ENCODE measurements around the gene TMEM38B.
"Not testable (repeated sequence)": the region's sequence is repeated elsewhere in the genome, so short reads cannot be mapped to it uniquely, and the experiment has no call there.

TMEM38B gene

DNA sequence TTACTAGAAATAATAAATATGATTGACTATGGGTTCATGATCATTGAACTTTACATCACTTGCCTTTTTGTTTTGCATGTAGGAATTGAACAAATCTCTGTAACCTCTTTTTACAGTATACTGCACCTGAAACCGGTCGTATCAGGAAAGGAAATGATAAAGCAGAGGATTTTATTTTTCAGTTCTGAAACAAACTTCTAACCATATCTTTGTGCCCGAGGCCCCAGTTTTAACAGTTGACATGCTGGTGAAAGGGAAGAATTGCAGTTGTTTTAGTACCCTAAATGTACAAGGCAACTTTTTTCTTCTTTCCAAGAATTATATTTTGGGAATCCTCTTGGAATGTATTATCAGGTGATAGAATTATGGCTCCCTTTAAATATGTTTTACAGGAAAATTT, 27.8 kb downstream of the TMEM38B start:
- DNase-seq (ENCODE audit: low read depth) = no peak

GRCh38 chr9:105725370-105725769, 31.0 kb downstream of the TMEM38B start:
- DNase-seq (ENCODE audit: low read depth) = no peak

DNA sequence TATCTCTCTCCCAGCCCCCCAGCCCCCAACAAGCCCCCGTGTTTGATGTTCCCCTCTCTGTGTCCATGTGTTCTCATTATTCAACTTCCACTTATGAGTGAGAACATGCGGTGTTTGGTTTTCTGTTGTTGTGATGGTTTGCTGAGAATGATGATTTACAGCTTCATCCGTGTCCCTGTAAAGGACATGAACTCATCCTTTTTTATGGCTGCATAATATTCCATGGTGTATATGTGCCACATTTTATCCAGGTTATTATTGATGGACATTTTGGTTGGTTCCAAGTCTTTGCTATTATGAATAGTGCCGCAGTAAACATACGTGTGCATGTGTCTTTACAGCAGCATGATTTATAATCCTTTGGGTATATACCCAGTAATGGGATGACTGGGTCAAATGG, 33.9 kb downstream of the TMEM38B start:
- DNase-seq (ENCODE audit: low read depth) = not testable (repeated sequence)

GRCh38 chr9:105731420-105731819, 37.1 kb downstream of the TMEM38B start:
- not testable (repeated sequence) for DNase-seq (ENCODE audit: low read depth)

- no peak for DNase-seq (ENCODE audit: low read depth)
These were observed 41.0 kb downstream of the TMEM38B start for GRCh38 chr9:105735366-105735765.

DNA sequence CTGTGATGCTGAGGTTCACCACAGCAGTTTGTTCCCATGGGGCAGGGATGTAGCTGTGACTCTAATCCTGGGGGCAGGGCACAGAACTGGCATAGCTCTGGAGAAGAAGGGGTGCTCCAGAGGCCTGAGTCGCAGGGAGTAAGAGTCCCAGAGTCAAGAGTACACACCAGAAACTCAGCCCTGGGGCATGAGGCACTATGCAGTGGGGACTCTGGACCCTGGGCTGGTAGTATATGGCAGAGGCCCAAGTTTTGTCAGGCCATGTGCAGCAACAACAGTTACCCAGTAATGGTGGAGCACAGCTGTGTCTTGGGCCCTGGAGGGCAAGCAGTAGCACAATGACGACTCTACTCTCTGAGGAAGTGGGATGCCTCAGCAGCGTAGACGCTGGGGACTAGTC, 42.9 kb downstream of the TMEM38B start:
- no peak for DNase-seq (ENCODE audit: low read depth)

DNA sequence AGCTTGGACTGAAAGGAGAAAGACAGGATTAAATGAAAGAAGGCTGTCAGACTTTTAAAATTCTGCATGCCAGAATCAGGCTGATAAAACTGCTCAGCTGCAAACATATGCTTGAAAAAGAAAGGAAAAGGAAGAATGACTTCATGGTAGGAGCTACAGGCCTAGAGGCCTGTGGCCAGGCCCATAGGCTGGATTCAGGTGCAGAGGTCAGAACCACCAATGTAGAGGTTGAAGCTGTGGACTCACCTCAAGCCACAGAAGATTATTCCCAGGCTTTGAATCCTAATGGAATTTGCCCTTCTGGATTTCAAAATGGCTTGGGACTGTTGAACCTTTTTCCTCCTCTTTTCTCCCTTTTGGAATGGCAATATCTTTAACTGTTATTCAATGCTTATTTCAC, 47.7 kb downstream of the TMEM38B start:
- DNase-seq (ENCODE audit: low read depth) = no peak

- not testable (repeated sequence) for DNase-seq (ENCODE audit: low read depth)
These were observed 53.0 kb downstream of the TMEM38B start for GRCh38 chr9:105747325-105747724.

DNA sequence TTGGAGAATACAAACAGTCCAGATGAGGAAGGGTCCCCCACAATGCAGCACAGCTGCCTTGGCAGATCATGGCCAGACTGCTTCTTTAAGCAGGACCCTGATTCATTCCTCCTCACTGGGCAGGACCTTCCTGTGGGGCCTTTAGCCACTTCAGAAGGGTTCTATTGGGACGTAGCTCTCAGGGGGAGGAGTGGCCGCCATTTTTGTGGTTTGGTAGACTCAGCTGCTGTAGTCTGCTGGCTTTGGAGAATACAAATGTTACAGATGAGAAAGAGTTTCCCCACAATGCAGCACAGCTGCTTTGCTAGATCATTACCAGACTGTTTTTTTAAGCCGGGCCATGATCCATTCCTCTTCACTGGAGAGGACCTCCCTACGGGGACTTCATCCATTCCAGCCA, 57.4 kb downstream of the TMEM38B start:
- DNase-seq (ENCODE audit: low read depth) = no peak

GRCh38 chr9:105757496-105758251, 63.3 kb downstream of the TMEM38B start:
- DNase-seq (ENCODE audit: low read depth) = no peak

DNA sequence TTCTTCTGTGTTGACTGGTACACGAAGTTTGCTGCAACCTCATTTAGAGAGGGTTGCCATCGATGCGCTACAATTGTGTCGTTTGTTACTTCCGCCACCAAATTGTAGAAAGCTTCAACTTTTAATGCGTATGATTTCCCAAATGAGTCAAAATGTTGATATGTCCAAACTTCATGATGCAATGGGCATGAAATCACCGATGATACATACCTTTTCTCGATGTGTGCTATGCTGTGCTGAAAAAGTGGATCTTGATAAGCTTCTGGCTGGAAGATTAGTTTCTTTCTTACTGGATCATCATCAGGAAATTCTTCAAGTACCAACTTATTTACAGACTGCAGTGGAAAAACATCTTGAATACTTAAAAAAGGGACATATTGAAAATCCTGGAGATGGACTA, 65.7 kb downstream of the TMEM38B start:
- DNase-seq (ENCODE audit: low read depth) = no peak

DNA sequence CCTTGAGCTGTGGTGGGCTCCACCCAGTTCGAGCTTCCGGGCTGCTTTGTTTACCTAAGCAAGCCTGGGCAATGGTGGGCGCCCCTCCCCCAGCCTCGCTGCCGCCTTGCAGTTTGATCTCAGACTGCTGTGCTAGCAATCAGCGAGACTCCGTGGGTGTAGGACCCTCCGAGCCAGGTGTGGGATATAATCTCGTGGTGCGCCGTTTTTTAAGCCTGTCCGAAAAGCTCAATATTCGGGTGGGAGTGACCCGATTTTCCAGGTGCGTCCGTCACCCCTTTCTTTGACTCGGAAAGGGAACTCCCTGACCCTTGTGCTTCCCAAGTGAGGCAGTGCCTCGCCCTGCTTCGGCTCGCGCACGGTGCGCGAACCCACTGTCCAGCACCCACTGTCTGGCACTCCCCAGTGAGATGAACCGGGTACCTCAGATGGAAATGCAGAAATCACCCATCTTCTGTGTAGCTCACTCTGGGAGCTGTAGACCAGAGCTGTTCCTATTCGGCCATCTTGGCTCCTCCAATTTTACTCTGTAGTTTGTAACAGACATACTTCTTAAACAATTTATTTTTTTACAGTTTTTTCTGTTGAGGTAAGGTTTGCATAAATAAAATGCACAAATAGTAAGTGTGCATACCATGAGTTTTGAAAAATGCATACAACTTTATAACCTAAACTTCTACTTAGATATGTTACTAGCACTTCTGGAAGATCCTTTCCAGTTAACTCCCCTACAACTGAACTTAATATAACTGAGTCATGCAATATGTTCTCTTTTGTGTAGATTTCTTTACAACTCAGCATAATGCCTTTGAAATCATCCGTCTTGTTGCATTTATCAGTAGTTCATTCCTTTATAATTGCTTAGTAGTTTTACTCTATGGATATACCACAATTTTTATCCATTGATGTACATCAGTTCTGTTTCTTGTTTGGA, 88.5 kb downstream of the TMEM38B start:
- DNase-seq (ENCODE audit: low read depth) = not testable (repeated sequence)

- DNase-seq (ENCODE audit: low read depth) = not testable (repeated sequence)
These were observed 89.1 kb downstream of the TMEM38B start for GRCh38 chr9:105783495-105783872.

DNA sequence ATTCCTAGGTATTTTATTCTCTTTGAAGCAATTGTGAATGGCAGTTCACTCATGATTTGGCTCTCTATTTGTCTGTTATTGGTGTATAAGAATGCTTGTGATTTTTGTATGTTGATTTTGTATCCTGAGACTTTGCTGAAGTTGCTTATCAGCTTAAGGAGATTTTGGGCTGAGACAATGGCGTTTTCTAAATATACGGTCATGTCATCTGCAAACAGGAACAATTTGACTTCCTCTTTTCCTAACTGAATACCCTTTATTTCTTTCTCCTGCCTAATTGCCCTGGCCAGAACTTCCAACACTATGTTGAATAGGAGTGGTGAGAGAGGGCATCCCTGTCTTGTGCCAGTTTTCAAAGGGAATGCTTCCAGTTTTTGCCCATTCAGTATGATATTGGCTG, 92.5 kb downstream of the TMEM38B start:
- DNase-seq (ENCODE audit: low read depth) = not testable (repeated sequence)

GRCh38 chr9:105816202-105816744, 121.9 kb downstream of the TMEM38B start:
- DNase-seq (ENCODE audit: low read depth) = no peak

DNA sequence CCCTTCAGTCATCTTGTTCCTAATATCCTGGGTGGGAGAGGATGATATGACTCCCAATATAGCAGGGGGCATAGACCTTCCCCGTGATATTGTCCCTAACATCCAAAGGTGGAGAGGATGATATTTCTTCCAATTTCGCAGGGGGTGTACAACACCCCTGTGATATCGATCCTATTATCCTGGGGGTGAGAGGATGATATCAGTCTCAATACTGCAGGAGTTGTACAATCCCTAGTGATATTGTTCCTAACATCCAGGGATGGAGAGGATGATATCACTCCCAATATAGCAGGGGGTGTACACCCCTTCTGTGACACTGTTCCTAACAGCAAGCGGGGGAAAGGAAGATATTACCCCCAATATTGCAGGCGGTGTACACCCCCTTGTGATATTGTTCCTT, 122.6 kb downstream of the TMEM38B start:
- DNase-seq (ENCODE audit: low read depth) = no peak

DNA sequence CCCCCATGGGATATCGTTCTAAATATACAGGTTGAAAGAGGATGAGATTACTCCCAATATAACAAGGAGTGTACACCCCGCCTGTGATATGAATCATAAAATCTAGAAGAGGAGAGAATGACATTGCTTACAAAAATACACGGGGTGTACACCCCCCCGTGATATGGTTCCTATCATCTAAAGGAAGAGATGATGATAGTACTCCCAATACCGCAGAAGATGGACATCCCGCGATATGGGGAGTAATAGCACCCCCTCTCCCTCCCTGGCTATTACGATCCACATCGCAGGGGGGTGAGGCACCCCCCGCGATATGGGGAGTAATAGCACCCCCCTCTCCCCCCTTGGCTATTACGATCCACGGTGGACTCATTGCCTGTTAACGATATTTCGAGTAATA, 124.6 kb downstream of the TMEM38B start:
- no peak for DNase-seq (ENCODE audit: low read depth)

DNA sequence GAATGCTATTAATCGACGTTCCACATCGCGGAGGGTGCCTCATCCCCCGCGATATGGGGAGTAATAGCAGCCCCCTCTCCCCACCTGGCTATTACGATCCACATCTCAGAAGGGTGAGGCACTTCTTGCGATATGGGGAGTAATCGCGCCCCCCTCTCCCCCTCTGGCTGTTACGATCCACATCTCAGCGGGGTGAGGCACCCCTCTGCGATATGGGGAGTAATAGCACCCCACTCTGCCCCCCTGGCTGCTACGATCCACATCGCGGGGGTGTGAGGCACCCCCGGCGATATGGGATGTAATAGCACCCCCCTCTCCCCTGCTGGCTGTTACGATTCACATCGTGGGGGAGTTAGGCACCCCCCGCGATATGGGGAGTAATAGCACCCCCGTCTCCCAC, 128.5 kb downstream of the TMEM38B start:
- DNase-seq (ENCODE audit: low read depth) = no peak

Data from GM04503 (cell line).